Panc1 (cell line): Measurements from ENCODE around the gene ASB14. TPM values are rescaled to one million over a fixed set of nuclear protein-coding genes. Genes with fewer than 3 reads are reported as not detected.

Source experiments
- ATAC-seq: fragments of 200-7000 bp; cut with Tn5 transposase; 2 replicates; pipeline ENCODE4 v1.9.1; 2020; ENCODE audit warnings: mild to moderate bottlenecking, moderate library complexity
- BruUV-seq: library from RNA; stranded (reverse); fragments of 400-500 nt; replicated peaks from 2 replicates; lab custom pipeline; 2021; lab: Mats Ljungman, UMichigan
- CTCF ChIA-PET: fragments of 300-600 bp; sonication (Branson Sonifier 250); formaldehyde crosslinking; loops from one replicate; lab custom pipeline; 2022; ENCODE audit warnings: antibody characterized with exemption; lab: Charles Lee
- POLR2A ChIA-PET: fragments of 300-600 bp; sonication (Branson Sonifier 250); formaldehyde crosslinking; loops from one replicate; lab custom pipeline; 2022; ENCODE audit warnings: antibody characterized with exemption; lab: Charles Lee
- DNase-seq: peaks from one replicate; pipeline ENCODE4 v3.0.0-alpha.2; 2010; ENCODE audit warnings: low read depth, low spot score
- H3K27ac ChIP-seq: 2 replicates; pipeline ENCODE4 v1.5.1; 2011; ENCODE audit warnings: mild to moderate bottlenecking, low read length, inconsistent platforms
- H3K27me3 ChIP-seq: fragments of 200-500 bp; sonication (Bioruptor generic); 2 replicates; pipeline ENCODE4 v1.6.0; 2014; ENCODE audit warnings: low read length, inconsistent platforms; ENCODE audit not compliant: control insufficient read depth, insufficient read depth
- H3K36me3 ChIP-seq: fragments of 200-500 bp; sonication (Bioruptor generic); 2 replicates; pipeline ENCODE4 v1.5.1; 2014; ENCODE audit warnings: inconsistent platforms, mild to moderate bottlenecking, low read length, moderate library complexity; ENCODE audit not compliant: control insufficient read depth, insufficient read depth
- H3K4me1 ChIP-seq: 2 replicates; pipeline ENCODE4 v1.5.1; 2011; ENCODE audit warnings: inconsistent platforms, mild to moderate bottlenecking, low read length, moderate library complexity; ENCODE audit not compliant: control insufficient read depth, insufficient read depth
- H3K4me3 ChIP-seq, 2 experiments: 2 replicates each; pipeline ENCODE4 v1.5.1; 2011 to 2012; ENCODE audit warnings: low read depth in 2 of 2, low read length in 2 of 2, mild to moderate bottlenecking in 2 of 2, inconsistent platforms in 1 of 2, moderate library complexity in 1 of 2
- H3K9me3 ChIP-seq: fragments of 200-500 bp; sonication (Bioruptor generic); 2 replicates; pipeline ENCODE4 v1.5.1; 2014; ENCODE audit warnings: low read depth, mild to moderate bottlenecking, inconsistent platforms, low read length, moderate library complexity; ENCODE audit not compliant: control insufficient read depth, insufficient read depth
- CTCF ChIP-seq: fragments of 450-650 bp; IDR thresholded peaks from 2 replicates; pipeline ENCODE4 v1.5.1; 2017; ENCODE audit warnings: mild to moderate bottlenecking
- POLR2AphosphoS5 ChIP-seq: IDR thresholded peaks from 2 replicates; pipeline ENCODE4 v1.6.1; 2012; ENCODE audit warnings: mild to moderate bottlenecking, low read depth, low read length, moderate library complexity
- REST ChIP-seq, 2 experiments: IDR thresholded peaks; 2 replicates each; pipeline ENCODE4 v1.6.1; 2011 to 2012; ENCODE audit warnings: low read depth in 2 of 2, control low read depth in 1 of 2, low read length in 1 of 2, mild to moderate bottlenecking in 1 of 2, moderate library complexity in 1 of 2; ENCODE audit not compliant: insufficient read depth in 1 of 2
- SIN3A ChIP-seq: IDR thresholded peaks from 2 replicates; pipeline ENCODE4 v1.6.1; 2012; ENCODE audit warnings: low read depth, mild to moderate bottlenecking, low read length, moderate library complexity, borderline replicate concordance; ENCODE audit not compliant: insufficient read depth
- TCF7L2 ChIP-seq: IDR thresholded peaks from 2 replicates; pipeline ENCODE4 v1.6.1; 2011; ENCODE audit warnings: mild to moderate bottlenecking, low read depth, low read length, inconsistent platforms
- in situ Hi-C: cut with HindIII; loops from 2 replicates; pipeline ENCODE4 v1.10.0; 2016; ENCODE audit warnings: low sequenced_read_pairs, low pct_unique_long_range_greater_than_20kb
- intact Hi-C: fragments of 100-400 bp; cut with micrococcal nuclease; formaldehyde crosslinking; loops from one replicate; pipeline ENCODE4 v1.10.0; 2022; ENCODE audit not compliant: unreplicated experiment
- total RNA-seq: library from RNA; stranded (reverse); gene quantifications from one replicate; pipeline ENCODE4 v1.2.1, GENCODE V29; 2021; ENCODE audit not compliant: unreplicated experiment

Gene ASB14
- total RNA-seq, 1 experiment from 2014 or later, result not detected

DNA sequence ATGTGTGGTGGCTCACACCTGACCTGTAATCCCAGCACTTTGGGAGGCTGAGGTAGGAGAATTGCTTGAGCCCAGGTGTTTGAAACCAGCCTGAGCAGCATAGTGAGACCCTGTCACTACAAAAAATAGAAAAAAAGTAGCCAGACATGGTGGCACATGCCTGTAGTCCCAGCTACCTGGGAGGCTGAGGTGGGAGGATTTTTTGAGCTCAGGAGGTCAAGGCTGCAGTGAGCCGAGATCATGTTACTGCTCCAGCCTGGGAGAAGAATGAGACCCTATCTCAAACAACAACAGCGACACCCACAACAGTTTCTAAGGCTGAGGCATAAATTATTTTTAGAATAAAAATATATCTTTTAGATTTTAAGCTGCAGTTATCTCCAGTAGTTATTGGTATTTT lies 58.7 kb downstream of the ASB14 start:
- BruUV-seq, result no TSS peak
- Histone ChIP-seq H3K27me3 (no peaks in the 10 kb centered on the region), H3K4me3 (no peak overlapping the region), H3K36me3 (peaks cover 2% of the 10 kb centered on the region; the same call in 1 of the 2 replicates), H3K9me3 (no peaks in the 10 kb centered on the region), H3K27ac (no peak overlapping the region), H3K4me1 (peaks cover 10% of the 10 kb centered on the region; the same call in 1 of the 2 replicates)
- ATAC-seq (no peak), DNase-seq (no peak)
- ChIA-PET CTCF (interaction anchor here (1.1 kb wide), 1 partner anchor 63 kb away, joined by 7 read pairs; no protein-coding TSS in a partner anchor), POLR2A (interaction anchor here (0.6 to 0.7 kb wide), 3 partner anchors 135 to 498 kb away, joined by 3 read pairs; no protein-coding TSS in a partner anchor)
- intact Hi-C loops, result no loop called here
- in situ Hi-C loops, result no loop called here
- TF ChIP-seq CTCF (no peak), SIN3A (no peak), POLR2AphosphoS5 (no peak), REST (IDR thresholded peaks at IDR 0.05; ENCODE audit: insufficient read depth in 1 of 2, low read depth in 2 of 2, low read length in 1 of 2) (no peak), TCF7L2 (no peak)

DNA sequence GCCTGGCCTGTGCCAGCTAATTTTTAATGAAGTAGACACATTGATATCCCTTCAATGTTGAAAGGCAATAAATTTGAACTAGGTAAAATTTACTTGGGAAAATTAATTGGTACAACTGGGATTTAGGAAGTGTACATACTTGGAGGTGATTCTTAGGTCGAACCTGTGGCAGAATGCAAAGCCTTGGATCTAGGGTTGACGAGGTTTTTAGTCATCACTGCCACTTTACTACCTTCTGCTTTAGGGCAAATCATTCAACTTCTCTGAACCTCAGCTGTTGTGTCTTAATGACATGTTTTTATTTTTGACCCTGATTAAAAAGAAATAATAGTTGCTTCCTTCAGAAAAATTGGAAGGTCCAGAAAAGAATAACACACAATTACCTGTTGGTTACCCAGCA lies 62.5 kb downstream of the ASB14 start:
- no peak for DNase-seq
- intact Hi-C loops (no loop called here), in situ Hi-C loops (no loop called here)
- no peak overlapping the region for H3K4me3 ChIP-seq
- no peaks in the 10 kb centered on the region for H3K9me3 ChIP-seq
- no peak for ATAC-seq
- TF ChIP-seq SIN3A, result no peak
- no peak for TF ChIP-seq POLR2AphosphoS5
- TF ChIP-seq CTCF, result no peak
- no peak for TF ChIP-seq REST (IDR thresholded peaks at IDR 0.05; ENCODE audit: insufficient read depth in 1 of 2, low read depth in 2 of 2, low read length in 1 of 2)
- TF ChIP-seq TCF7L2, result no peak
- no TSS peak for BruUV-seq
- no peaks in the 10 kb centered on the region for H3K27me3 ChIP-seq
- H3K36me3 ChIP-seq, result no peaks in the 10 kb centered on the region; the same call in 1 of the 2 replicates
- peaks cover 21% of the 10 kb centered on the region for H3K4me1 ChIP-seq
- CTCF ChIA-PET, result no interaction called here
- 0 out of 2 replicates have a peak overlapping the region, but pooled peaks have one; percentile 4 for H3K27ac ChIP-seq
- POLR2A ChIA-PET, result interaction anchor here (0.6 kb wide), 1 partner anchor 123 kb away, joined by 3 read pairs; no protein-coding TSS in a partner anchor
